ENCODE results near the gene EML1.
A peak's percentile ranks its signal among the peaks of the same experiment; 100 is the strongest.

Gene EML1, protein sequence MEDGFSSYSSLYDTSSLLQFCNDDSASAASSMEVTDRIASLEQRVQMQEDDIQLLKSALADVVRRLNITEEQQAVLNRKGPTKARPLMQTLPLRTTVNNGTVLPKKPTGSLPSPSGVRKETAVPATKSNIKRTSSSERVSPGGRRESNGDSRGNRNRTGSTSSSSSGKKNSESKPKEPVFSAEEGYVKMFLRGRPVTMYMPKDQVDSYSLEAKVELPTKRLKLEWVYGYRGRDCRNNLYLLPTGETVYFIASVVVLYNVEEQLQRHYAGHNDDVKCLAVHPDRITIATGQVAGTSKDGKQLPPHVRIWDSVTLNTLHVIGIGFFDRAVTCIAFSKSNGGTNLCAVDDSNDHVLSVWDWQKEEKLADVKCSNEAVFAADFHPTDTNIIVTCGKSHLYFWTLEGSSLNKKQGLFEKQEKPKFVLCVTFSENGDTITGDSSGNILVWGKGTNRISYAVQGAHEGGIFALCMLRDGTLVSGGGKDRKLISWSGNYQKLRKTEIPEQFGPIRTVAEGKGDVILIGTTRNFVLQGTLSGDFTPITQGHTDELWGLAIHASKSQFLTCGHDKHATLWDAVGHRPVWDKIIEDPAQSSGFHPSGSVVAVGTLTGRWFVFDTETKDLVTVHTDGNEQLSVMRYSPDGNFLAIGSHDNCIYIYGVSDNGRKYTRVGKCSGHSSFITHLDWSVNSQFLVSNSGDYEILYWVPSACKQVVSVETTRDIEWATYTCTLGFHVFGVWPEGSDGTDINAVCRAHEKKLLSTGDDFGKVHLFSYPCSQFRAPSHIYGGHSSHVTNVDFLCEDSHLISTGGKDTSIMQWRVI

DNA sequence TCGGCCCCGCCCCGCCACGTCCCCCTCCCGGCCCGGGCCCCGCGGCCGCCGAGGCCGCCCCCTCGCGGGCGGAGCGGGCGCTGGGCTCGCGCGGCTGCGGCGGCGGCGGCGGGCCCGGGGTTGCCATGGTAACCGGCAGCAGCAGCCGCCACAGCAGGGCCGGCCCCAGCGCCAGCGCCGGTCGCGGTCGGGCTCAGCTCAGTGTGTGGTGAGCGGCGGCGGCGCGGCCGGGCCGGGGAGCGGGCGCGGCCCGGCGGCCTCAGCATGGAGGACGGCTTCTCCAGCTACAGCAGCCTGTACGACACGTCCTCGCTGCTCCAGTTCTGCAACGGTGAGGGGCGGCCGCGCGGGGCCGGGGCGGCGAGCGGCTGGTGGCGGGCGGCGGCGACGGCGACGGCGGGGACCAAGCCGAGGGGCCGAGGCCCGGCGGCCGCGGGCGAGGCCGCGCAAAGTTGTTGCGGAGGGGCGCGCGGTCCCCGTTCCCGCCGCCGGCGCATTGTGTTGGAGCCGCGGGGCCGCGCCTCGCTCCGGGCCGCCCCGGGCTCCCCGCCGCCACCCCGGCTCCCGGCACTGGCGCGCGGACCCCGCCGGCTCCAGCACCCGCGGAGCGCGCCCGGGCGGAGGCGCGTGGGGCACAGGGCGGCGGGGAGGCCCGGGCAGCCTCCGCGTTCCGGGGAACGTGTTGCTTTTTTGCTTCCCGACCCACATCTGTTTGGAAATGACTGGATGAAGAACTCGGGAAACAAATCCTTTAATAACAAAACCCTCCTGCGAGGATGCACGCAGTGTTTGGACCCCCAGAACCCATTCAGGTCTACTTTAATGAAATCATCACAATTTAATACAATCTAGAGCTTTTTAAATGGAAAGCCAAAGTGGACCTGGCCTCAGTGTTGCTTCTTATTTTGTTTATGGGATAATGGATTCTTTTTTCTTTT, at the start of gene EML1:
Gene EML1, plus strand, starts transcription at position 201 of the 938 bp plus-strand sequence. Its CDS starts 64 bp downstream, at position 265.
- DNase-seq (ENCODE audit: low read depth in 2 of 2, low spot score in 1 of 2): peak; percentile 12 to 46

DNA sequence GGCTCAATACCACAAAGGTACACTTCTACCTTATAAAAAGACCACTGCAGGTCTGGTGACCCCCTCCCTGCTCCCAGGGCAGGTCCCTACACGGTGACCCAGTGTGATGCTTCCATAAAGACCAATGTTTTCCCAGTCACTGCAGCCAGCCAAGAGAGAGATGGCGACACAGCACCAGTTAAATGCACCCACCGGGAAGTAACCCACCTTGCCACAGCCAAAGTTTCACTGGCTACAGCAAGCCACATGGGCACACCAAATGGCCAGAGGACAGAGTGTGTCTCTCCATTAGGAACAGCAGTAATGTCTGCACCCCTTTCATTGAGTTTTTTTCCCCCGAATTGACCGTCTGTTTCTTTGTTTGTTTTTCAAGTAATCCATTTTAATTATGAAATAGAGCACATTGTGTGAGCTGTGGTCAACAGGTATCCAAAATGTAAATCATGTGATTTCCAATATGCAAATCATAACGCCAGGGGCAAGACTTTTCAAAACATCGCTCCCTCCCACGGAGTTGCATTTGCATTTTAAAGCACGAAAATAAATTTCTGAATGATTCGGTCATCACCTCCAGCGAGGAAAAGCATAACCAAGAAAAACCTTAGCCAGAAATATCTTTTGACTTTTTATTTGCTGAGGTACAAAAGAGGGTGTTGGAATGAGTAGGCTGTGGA, 48.9 kb upstream of the EML1 start:
- DNase-seq (ENCODE audit: low read depth in 2 of 2, low spot score in 1 of 2): no peak

DNA sequence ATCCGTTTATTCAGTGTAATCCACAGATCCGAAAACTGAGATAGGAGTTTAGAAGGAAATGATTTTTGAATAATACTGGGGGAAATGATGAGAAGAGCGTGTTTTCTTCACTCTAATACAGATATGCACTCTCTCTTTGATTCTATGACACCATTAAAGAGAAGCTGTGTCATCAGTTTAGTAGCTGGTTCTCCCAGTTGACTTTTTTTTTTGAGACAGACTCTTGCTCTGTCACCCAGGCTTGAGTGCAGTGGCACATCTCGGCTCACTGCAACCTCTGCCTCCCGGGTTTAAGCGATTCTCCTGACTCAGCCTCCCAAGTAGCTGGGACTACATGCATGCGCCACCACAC, 48.4 kb upstream of the EML1 start:
- no peak for DNase-seq (ENCODE audit: low read depth in 2 of 2, low spot score in 1 of 2)

DNA sequence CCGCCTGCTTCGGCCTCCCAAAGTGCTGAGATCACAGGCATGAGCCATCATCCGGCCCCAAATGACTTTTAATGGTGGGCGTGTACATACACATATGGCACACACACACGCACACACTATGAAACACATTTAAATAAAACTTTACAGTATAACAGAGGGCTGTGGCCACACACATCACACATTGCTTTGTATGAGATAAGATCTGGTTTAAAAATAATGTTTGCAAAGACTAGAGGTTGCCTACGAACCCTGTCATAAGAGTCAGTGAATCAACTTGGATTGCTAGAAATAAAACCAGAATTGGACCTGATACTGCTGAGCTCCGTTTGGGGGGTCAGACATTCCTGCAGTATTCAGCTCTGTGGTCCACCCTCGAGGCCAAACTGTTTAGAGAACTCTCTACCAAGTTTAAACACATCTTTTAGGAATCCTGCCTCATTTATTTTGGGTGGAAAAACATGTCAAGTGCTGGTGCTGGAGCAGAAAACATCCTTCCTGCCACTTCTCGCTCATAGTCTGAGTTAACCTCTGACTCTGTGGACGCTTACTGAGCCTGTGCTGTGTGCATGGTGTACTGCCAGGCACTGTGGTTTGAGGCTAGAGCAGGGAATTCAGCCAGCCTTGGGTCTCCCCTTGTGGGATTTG, 47.8 kb upstream of the EML1 start:
- DNase-seq (ENCODE audit: low read depth in 2 of 2, low spot score in 1 of 2): no peak

DNA sequence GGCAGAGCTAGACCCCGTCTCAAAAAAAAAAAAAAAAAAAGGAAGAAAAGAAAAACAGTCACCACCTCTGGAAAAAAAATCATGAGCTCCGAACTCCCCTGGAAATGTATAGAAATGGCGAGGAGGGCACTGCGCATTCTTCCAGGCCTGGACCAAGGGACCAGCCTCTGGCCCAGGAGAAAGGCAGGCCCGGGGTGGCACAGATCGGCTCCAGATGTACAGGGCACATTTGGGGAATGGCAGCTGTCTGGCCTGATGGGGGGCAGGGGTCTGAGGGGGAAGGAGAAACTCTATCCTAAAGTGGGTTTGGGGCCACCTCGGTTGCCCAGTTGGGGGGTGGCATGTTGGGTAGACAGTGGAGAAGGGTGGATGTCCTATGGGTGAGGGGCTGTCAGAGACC, 46.0 kb upstream of the EML1 start:
- no peak for DNase-seq (ENCODE audit: low read depth in 2 of 2, low spot score in 1 of 2)

DNA sequence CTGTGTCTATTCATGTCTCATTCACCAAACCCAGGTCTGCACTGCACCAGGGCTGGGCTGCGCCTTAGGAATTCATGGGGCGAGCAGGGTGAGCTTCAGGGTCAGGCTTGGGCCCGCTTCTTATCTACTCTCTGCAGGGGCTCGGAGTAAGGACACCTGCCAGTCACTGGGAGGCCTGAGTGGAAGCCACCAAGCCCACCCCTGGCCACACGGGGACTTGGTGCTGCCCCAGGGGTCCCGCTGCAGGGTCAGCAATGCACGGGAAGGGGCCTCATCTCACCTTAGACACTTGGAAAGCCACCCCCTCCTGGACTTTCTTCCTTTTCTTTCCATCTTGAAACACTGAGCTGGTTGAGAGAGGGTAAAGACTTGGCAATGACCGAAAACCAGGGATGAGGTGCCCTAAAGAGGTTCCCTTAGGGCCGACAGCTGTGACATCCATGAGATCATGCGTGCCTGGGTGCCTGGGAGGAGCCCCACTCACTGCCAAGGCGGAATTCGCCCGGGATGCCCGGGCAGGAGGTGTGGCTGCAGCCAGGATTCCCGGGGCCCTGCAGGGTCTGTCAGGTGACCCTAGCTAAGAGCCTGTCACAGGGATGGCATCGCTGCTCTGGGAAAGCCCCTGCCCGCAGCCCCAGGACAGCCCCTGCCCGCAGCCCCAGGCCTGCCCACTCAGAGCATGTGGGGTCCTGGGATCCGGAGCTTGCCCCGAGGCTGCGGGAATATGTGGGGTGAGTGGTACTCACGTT, 45.5 kb upstream of the EML1 start:
- DNase-seq (ENCODE audit: low read depth in 2 of 2, low spot score in 1 of 2): no peak

DNA sequence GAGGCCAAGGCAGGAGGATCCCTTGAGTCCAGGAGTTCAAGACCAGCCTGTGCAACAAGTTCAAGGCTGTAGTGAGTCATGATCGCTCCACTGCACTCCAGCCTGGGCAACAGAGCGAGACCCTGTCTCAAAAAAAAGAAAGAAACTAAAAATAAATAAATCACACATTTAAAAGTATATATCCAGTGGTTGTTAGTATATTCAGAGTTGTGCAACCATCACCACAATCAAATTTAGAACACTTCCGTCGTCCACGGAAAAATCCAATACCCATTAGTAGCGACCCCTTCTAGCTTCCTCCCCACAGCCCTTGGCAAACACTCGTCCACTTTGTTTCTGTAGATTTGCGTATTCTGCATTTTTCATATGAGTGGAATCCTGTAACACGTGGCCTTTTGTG, 44.7 kb upstream of the EML1 start:
- no peak for DNase-seq (ENCODE audit: low read depth in 2 of 2, low spot score in 1 of 2)

DNA sequence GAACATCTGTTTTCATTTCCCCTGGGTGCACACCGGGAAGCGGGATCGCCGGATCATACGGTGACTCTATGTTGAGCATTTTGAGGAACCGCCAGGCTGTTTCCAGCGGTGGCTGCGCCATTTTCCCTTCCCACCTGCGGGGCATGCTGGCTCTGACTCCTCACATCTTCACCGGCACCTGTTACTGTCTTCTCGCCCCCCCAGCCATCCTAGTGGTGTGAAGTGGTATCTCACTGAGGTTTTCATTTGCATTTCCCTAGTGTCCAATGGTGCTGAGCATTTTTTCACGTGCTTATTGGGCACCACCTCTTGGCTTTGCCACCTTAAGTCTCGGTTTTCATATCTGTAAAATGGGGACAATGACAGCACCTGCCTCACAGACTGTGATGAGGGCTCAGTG, 44.1 kb upstream of the EML1 start:
- DNase-seq (ENCODE audit: low read depth in 2 of 2, low spot score in 1 of 2): no peak

DNA sequence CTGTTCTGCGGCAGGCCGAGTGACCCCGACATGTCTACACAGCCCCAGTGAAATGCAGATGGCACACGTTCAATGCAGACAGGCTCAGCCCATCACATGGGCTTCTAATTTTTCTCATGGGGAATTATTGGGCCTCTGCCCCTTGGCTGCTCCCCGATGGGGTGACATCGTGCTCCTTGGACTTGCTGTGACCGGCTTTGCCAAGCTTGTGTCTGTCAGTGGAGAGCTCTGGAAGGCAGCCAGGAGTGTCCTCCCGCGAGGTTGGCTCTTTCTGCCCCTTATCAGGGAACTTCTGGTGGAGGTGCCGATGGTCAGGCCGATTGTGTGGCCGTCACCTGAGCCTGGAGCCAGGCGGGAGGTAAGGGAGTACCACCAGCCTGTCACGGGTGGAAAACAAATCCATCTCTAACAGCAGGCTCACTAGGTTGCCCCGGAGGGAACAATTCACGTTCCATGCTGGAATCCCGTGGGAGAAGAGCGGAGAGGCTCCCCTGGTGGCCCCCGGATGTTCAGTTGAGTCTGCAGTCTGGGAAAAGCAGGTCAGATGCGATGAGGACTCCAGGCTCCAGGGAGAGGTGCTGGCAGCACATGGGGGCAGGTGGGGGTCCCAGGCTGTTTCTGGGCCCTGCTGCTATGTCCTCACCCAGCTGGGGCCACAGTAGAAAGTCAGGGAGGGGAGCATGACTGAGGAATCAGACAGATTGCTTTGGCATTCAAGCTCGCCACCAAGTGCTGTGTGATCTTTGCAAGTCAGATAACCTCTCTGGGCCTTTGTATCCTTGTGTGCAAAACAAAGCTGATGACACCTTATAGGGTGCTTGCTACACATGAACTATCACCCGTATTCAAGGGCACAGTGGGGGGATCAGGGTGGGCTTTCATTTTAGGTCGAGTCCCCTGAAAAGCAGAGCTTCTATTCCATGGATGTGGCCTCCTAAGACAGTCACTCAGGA, 43.2 kb upstream of the EML1 start:
- DNase-seq (ENCODE audit: low read depth in 2 of 2, low spot score in 1 of 2): no peak

DNA sequence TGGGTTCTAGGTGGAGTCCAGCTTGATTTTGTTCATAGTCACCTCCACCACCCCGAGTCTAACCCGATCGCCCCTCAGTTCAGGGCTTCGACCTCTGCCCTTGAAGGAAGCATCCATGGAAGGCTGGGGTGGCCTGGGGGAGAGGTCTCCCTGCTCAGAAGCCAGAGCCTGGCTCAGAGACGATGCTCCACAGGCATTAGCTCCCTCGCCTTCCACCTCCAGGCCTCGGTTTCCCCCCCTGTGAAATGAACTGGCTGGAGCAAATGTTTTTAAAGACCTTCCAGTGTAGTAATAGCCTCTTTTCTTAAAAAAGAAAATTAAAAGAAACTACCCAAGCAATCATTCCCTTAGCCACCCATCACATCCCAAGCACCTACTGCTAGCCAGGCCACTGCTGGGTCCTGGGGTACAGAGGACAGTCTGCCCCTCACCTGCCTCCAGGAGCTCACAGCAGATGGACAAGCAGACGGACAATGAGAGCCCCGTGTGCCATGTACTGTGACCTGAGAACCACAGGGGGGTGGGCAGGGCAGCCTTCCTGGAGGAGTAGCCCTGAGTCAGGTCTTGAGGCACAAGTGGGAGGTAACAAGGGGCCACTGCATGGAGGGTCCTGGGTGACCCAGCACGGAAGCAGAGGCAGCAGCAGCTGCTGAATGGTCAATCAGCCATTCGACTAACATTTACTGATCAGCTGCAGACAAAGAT, 42.3 kb upstream of the EML1 start:
- DNase-seq (ENCODE audit: low read depth in 2 of 2, low spot score in 1 of 2): no peak

DNA sequence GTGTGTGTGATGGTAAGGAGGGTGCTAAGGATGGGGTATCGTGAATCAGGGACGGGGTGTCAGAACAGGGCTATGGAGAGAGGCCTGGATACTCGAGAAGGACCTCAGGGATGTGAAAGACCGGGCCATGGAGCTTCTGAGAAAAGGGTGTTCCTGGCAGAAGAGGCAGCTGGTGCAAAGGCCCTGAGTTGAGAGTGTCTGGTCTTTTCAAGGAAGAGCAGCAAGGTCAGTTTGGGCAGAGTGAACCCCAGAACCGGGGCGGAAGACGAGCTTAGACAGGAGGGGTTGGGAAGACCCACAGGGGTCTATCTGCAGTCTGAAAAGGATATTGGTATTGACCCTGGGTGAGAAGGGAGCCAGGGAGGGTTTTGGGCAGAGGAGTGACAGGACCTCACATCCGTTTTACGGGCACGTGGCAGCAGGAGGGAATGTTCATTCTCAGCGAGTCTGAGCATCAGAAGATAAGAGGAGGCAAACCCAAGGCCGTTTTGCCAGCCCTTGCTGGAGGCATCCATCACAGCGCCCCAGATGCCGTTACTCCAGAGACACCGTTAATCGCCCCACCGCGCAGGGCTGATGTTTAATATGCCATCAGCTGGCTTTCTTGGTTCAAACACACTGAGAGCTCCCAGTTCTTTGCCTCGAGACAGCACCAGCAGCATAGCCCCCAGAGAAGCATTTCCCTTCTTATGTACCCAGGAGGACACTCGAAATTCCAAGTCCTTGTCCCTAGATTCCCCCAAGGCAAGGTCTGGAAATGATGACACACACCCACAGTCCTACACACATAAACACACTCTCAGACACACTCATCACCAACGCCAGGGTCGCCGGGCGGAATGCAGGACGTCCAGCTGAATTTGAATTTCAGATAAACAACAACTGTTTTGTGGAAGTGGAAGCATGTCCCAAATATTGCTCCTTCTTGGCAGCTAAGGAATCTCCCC, 41.4 kb upstream of the EML1 start:
- DNase-seq (ENCODE audit: low read depth in 2 of 2, low spot score in 1 of 2): no peak

DNA sequence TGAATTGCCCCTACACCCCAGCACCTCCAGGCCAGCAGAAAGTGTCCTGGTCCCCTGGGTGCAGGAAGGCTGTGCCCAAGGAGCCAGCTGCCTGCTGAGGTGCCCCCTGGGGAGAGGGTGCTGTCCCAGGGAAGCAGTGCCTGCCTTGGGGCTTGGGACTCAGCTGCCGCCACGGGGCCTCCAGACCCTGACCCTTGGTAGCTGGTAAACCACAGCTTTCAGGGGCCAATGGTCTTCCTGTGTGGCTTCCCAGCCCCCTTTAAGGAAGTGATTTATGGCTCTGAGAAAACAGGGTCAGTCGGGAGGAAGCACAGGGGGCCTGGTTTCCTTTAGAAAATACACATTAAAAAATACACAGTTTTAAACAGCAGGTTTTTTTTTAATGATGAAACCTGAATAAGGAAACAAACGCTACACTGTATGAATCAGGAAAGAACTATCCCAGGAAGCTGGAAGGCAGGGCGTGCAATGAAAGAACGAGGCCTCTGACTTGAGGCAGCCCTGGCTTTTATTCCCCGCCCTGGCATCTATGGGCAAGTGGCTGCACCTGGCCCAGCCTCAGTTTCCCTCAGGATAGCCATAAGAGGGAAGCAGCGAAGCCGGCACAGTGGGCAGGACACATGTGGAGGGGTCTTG, 40.6 kb upstream of the EML1 start:
- DNase-seq (ENCODE audit: low read depth in 2 of 2, low spot score in 1 of 2): no peak

DNA sequence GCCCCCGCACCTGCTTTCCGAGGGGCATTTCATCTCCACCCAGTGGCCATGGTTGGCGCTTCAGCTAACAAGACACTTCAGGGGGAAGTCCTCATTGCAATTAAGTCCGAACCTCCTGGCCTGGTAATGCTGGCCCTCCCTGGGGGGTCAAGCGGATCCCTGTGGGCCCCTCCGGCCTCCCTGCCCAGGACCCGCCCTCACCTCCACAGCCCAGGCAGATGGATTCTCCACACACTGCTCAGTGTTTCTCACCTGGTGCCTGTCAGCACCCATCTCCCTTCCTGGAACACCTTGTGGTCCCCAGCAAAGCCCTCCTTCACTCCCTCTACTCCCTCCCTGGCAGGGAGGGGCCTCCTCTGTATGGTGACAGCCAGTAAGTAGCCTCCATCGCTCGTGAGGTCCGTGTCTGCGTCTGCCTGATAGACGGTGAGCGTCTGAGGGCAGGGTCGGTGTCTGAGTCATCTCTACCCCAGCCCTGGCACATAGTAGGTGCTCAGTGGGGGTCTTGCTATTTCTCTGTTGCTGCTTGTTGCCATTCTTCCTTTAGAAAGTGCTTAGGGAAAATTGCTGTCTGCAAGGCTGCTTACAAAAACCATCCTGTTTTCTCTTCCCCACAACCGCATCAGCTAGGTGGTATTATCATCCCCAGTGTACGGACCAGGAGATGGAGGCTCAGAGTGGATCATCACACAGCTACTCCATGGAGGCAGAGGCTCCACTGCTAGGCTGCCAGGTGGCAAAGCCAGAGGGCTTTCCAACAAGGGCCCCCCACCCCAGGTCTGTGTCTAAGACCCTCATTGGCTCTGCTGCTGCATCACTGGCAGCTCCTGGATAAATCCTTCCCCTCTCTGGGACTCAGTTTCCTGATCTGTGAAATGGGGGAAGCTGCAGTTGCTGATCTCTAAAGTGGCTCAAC, 39.7 kb upstream of the EML1 start:
- DNase-seq (ENCODE audit: low read depth in 2 of 2, low spot score in 1 of 2): no peak

DNA sequence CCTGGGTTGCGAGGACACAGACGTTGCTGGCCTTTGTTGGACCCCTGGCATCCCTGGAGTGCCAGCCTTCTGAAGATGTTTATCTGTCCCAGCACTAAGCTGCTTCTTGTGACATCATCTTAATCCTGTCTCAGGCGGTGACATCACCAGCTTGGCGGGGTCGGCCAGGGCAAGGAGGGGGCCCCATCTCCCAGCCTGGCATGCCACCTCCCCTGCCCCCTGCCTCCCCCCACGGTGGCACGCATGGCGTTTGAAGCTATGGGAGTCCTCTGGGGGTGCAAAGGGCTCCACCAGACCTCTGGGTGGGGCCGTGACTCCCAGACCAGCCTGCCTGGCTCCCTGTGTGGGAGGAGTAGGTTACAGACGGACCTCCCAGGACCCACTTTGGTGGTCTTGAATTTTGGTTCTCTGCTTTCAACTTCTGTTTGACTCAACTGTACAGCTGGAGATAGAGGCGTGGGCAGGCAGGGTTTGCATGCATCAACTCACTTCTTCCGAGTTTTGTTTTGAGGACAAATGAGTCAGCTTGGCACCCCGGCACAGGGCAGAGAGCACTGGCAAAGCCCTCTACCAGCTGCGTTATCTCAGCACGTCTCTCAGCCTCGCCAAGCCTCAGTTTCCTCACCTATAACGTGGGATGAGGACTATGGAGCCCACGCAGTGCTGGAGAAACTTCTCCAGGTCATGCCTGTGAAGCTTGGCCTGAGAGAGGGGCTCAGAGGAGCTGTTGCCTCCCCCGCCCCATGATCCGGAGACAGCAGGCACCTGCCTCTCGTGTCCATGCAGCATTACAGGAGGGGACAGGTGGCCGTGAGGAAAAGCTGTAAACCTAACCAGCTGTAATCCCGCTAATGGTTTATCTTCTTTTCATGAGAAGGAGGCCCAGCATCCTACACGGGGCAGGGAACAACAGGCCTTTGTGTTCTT, 38.8 kb upstream of the EML1 start:
- DNase-seq (ENCODE audit: low read depth in 2 of 2, low spot score in 1 of 2): no peak

Measured in stimulated activated CD8-positive, alpha-beta memory T cell treated with anti-CD3 and anti-CD28 coated beads, Interleukin-4, amount 100 ng/mL, for 4 hours (primary cell).